Measurements from ENCODE around the gene ENAH. TPM values are rescaled to one million over a fixed set of nuclear protein-coding genes. Genes with fewer than 3 reads are reported as not detected.

ENAH gene
- total and polyA plus RNA-seq, 2 donors (not counting 1 experiment from before 2014, with no cell fraction given) = 85.0 to 210 TPM

GRCh38 chr1:225693085-225693696 lies 40.3 kb upstream of the ENAH start:
- Histone ChIP-seq H3K9ac (ENCODE audit: insufficient read depth, low read length) (no peak overlapping the region), H3K4me1 (ENCODE audit: control insufficient read depth, extremely low read depth, insufficient read depth, low read length) (no peaks in the 10 kb centered on the region), H3K27me3 (ENCODE audit: control insufficient read depth, insufficient read depth, low read length) (no peaks in the 10 kb centered on the region), H3K27ac (ENCODE audit: insufficient read depth, low read length) (no peak overlapping the region), H4K20me1 (ENCODE audit: control insufficient read depth, extremely low read depth, insufficient read depth, low read length) (no peaks in the 10 kb centered on the region), H3K79me2 (ENCODE audit: control insufficient read depth, insufficient read depth, low read length) (no peaks in the 10 kb centered on the region), H3K4me3 (replicated peaks in 1 of 4; ENCODE audit: control extremely low read depth in 1 of 4, insufficient read depth in 1 of 4, low read depth in 3 of 4, low read length in 4 of 4) (no peak overlapping the region), H3K9me3 (ENCODE audit: control insufficient read depth, insufficient read depth, low read depth, low read length) (no peaks in the 10 kb centered on the region), H3K36me3 (ENCODE audit: control insufficient read depth, insufficient read depth, low read length) (no peaks in the 10 kb centered on the region), H3K4me2 (ENCODE audit: extremely low read depth, insufficient read depth, low read length) (no peak overlapping the region), H2AFZ (ENCODE audit: low read length) (no peak overlapping the region)
- no peak for DNase-seq (ENCODE audit: low read depth in 2 of 2)
- no peak for TF ChIP-seq EZH2 (IDR thresholded peaks at IDR 0.05; ENCODE audit: low read length, missing control alignments)
- TF ChIP-seq, protein P1, sequence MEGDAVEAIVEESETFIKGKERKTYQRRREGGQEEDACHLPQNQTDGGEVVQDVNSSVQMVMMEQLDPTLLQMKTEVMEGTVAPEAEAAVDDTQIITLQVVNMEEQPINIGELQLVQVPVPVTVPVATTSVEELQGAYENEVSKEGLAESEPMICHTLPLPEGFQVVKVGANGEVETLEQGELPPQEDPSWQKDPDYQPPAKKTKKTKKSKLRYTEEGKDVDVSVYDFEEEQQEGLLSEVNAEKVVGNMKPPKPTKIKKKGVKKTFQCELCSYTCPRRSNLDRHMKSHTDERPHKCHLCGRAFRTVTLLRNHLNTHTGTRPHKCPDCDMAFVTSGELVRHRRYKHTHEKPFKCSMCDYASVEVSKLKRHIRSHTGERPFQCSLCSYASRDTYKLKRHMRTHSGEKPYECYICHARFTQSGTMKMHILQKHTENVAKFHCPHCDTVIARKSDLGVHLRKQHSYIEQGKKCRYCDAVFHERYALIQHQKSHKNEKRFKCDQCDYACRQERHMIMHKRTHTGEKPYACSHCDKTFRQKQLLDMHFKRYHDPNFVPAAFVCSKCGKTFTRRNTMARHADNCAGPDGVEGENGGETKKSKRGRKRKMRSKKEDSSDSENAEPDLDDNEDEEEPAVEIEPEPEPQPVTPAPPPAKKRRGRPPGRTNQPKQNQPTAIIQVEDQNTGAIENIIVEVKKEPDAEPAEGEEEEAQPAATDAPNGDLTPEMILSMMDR (conservative IDR thresholded peaks at IDR 0.05 in 1 of 2, IDR thresholded peaks at IDR 0.05 in 1 of 2; ENCODE audit: low read depth in 1 of 2, low read length in 2 of 2) = no peak

DNA sequence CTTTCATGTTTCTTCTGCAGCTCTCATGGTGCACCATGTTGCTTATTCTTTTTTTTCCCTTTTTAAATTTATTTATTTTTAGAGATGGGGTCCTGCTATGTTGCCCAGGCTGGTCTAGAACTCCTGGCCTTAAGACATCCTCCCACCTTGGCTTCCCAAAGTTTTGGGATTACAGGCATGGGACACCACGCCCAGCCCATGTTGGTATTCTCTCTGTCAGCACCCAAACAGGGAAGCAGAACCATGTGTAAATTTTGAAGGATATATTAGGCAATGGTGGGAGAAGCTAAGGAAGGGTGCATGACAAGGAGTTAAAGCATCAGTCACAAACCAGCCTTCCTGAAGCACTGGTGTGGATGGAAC lies 39.6 kb upstream of the ENAH start:
- Histone ChIP-seq H3K4me1 (ENCODE audit: control insufficient read depth, extremely low read depth, insufficient read depth, low read length) (no peaks in the 10 kb centered on the region), H3K79me2 (ENCODE audit: control insufficient read depth, insufficient read depth, low read length) (no peaks in the 10 kb centered on the region), H3K9ac (ENCODE audit: insufficient read depth, low read length) (no peak overlapping the region), H3K36me3 (ENCODE audit: control insufficient read depth, insufficient read depth, low read length) (no peaks in the 10 kb centered on the region), H3K4me3 (replicated peaks in 1 of 4; ENCODE audit: control extremely low read depth in 1 of 4, insufficient read depth in 1 of 4, low read depth in 3 of 4, low read length in 4 of 4) (no peak overlapping the region), H4K20me1 (ENCODE audit: control insufficient read depth, extremely low read depth, insufficient read depth, low read length) (no peaks in the 10 kb centered on the region), H3K4me2 (ENCODE audit: extremely low read depth, insufficient read depth, low read length) (no peak overlapping the region), H3K27me3 (ENCODE audit: control insufficient read depth, insufficient read depth, low read length) (no peaks in the 10 kb centered on the region), H3K27ac (ENCODE audit: insufficient read depth, low read length) (no peak overlapping the region), H3K9me3 (ENCODE audit: control insufficient read depth, insufficient read depth, low read depth, low read length) (no peaks in the 10 kb centered on the region), H2AFZ (ENCODE audit: low read length) (no peak overlapping the region)
- DNase-seq (ENCODE audit: low read depth in 2 of 2) = no peak
- no peak for TF ChIP-seq EZH2 (IDR thresholded peaks at IDR 0.05; ENCODE audit: low read length, missing control alignments)
- TF ChIP-seq, protein P1 (conservative IDR thresholded peaks at IDR 0.05 in 1 of 2, IDR thresholded peaks at IDR 0.05 in 1 of 2; ENCODE audit: low read depth in 1 of 2, low read length in 2 of 2) = no peak

DNA sequence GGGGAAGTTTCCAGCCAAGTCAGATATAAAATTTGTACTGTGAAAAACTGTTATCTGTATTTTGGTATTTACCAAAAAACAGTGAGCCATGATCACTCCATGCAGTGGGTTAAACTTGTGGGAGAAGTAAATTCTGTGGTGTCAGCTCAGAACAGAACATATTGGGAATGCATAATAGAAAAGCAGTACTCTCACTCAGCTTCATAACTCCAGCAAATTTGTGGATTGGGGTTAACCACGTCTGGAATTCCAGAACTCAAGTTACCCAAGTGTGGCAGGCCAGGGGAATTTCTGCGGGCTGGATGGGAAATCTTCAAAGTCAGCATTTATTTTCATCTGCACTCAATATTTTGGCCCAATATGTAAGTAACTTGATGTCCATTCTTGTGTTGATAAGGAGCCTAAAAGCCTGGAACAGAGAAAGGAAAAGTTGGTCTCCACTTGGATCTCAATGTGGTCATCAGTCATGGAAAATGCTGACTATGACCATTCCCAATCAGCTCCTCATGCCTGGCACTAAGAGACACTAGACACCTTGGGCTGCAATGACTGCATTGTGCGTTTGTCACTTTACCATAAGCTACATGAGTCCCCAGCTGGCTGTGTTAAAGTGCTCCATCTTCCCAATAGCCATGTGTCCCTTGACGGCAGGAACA lies 39.1 kb upstream of the ENAH start:
- H3K9me3 ChIP-seq (ENCODE audit: control insufficient read depth, insufficient read depth, low read depth, low read length) = no peaks in the 10 kb centered on the region
- no peaks in the 10 kb centered on the region for H3K27me3 ChIP-seq (ENCODE audit: control insufficient read depth, insufficient read depth, low read length)
- no peaks in the 10 kb centered on the region for H3K36me3 ChIP-seq (ENCODE audit: control insufficient read depth, insufficient read depth, low read length)
- H4K20me1 ChIP-seq (ENCODE audit: control insufficient read depth, extremely low read depth, insufficient read depth, low read length) = no peaks in the 10 kb centered on the region
- H3K79me2 ChIP-seq (ENCODE audit: control insufficient read depth, insufficient read depth, low read length) = no peaks in the 10 kb centered on the region
- no peak overlapping the region for H3K27ac ChIP-seq (ENCODE audit: insufficient read depth, low read length)
- DNase-seq (ENCODE audit: low read depth in 2 of 2) = peak; percentile 67 to 99
- H2AFZ ChIP-seq (ENCODE audit: low read length) = no peak overlapping the region
- no peak overlapping the region for H3K4me3 ChIP-seq (replicated peaks in 1 of 4; ENCODE audit: control extremely low read depth in 1 of 4, insufficient read depth in 1 of 4, low read depth in 3 of 4, low read length in 4 of 4)
- H3K4me1 ChIP-seq (ENCODE audit: control insufficient read depth, extremely low read depth, insufficient read depth, low read length) = no peaks in the 10 kb centered on the region
- no peak for TF ChIP-seq EZH2 (IDR thresholded peaks at IDR 0.05; ENCODE audit: low read length, missing control alignments)
- TF ChIP-seq, protein P1 (conservative IDR thresholded peaks at IDR 0.05 in 1 of 2, IDR thresholded peaks at IDR 0.05 in 1 of 2; ENCODE audit: low read depth in 1 of 2, low read length in 2 of 2) = no peak
- no peak overlapping the region for H3K4me2 ChIP-seq (ENCODE audit: extremely low read depth, insufficient read depth, low read length)
- H3K9ac ChIP-seq (ENCODE audit: insufficient read depth, low read length) = no peak overlapping the region

All from fibroblast of lung (primary cell).